Stimulated activated CD4-positive, alpha-beta T cell treated with anti-CD3 and anti-CD28 coated beads, Interleukin-12 subunit alpha, Interleukin-12 subunit beta, amount 100 ng/mL, for 24 hours (primary cell): ENCODE measurements around the gene CCDC178.

Source experiments
- DNase-seq, 2 experiments: peaks; one replicate each; pipeline ENCODE4 v3.0.0-alpha.2; 2020; ENCODE audit warnings: low read depth in 2 of 2

The CCDC178 gene

GRCh38 chr18:32918692-32919250 is 521.8 kb downstream of the CCDC178 start:
- DNase-seq: no peak

- DNase-seq: no peak
Measured at GRCh38 chr18:32915516-32915915, 525.0 kb downstream of the CCDC178 start.

GRCh38 chr18:32911660-32912284 is 528.7 kb downstream of the CCDC178 start:
- DNase-seq: no peak

GRCh38 chr18:32910694-32911296 is 529.7 kb downstream of the CCDC178 start:
- no peak for DNase-seq

GRCh38 chr18:32909798-32910561 is 530.5 kb downstream of the CCDC178 start:
- no peak for DNase-seq

- DNase-seq: no peak
Measured at GRCh38 chr18:32908424-32908805, 532.1 kb downstream of the CCDC178 start.

- DNase-seq: no peak
Measured at GRCh38 chr18:32907648-32908423, 532.7 kb downstream of the CCDC178 start.

GRCh38 chr18:32907311-32907585 is 533.3 kb downstream of the CCDC178 start:
- DNase-seq: no peak

- DNase-seq: no peak
Measured at GRCh38 chr18:32906506-32907310, 533.8 kb downstream of the CCDC178 start.

GRCh38 chr18:32905651-32906050 is 534.9 kb downstream of the CCDC178 start:
- DNase-seq: no peak

GRCh38 chr18:32902568-32903330 is 537.8 kb downstream of the CCDC178 start:
- no peak for DNase-seq

GRCh38 chr18:32899819-32900218 is 540.7 kb downstream of the CCDC178 start:
- DNase-seq: no peak

GRCh38 chr18:32896776-32897547 is 543.6 kb downstream of the CCDC178 start:
- DNase-seq: no peak

GRCh38 chr18:32893915-32894314 is 546.6 kb downstream of the CCDC178 start:
- no peak for DNase-seq

- DNase-seq: no peak
Measured at GRCh38 chr18:32891797-32892196, 548.7 kb downstream of the CCDC178 start.

- no peak for DNase-seq
Measured at GRCh38 chr18:32891130-32891529, 549.4 kb downstream of the CCDC178 start.

GRCh38 chr18:32889615-32890593 is 550.6 kb downstream of the CCDC178 start:
- DNase-seq: no peak

GRCh38 chr18:32888306-32888705 is 552.2 kb downstream of the CCDC178 start:
- no peak for DNase-seq
